ENCODE results near the gene NACA2. TPM values are rescaled to one million over a fixed set of nuclear protein-coding genes. Genes with fewer than 3 reads are reported as not detected.

The NACA2 gene
- total RNA-seq, 1 donor from 2014 or later: not detected

DNA sequence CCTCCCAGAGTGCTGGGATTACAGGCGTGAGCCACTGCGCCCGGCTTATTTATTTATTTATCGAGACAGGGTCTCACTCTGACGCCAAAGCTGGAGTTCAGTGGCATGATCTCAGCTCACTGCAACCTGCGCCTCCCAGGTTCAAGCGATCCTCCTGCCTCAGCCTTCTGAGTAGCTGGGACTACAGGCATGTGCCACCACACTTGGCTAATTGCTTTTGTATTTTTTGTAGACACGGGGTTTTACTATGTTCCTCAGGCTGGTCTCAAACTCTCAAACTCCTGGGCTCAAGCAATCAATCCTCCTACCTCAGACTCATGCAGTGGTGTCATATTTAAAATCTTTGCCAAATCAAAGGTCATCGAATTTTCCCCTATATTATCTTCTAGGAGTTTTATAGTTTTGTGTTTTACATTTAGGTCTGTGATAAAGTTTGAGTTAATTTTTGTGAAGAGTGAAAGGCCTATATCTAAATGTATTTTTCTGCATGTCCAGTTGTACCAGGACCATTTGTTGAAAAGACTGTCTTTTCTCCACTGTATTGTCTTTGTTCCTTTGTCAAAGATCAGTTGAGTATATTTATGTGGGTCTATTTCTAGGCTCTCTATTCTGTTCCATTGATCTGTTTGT, 47.1 kb downstream of the NACA2 start:
- H3K4me3 ChIP-seq: no peak overlapping the region
- H3K27me3 ChIP-seq: no peaks in the 10 kb centered on the region
- intact Hi-C loops (cut with DNase I): no loop called here
- H3K9me3 ChIP-seq: no peaks in the 10 kb centered on the region
- no peak overlapping the region for H3K27ac ChIP-seq
- H3K4me1 ChIP-seq: no peaks in the 10 kb centered on the region
- TF ChIP-seq, protein P1, sequence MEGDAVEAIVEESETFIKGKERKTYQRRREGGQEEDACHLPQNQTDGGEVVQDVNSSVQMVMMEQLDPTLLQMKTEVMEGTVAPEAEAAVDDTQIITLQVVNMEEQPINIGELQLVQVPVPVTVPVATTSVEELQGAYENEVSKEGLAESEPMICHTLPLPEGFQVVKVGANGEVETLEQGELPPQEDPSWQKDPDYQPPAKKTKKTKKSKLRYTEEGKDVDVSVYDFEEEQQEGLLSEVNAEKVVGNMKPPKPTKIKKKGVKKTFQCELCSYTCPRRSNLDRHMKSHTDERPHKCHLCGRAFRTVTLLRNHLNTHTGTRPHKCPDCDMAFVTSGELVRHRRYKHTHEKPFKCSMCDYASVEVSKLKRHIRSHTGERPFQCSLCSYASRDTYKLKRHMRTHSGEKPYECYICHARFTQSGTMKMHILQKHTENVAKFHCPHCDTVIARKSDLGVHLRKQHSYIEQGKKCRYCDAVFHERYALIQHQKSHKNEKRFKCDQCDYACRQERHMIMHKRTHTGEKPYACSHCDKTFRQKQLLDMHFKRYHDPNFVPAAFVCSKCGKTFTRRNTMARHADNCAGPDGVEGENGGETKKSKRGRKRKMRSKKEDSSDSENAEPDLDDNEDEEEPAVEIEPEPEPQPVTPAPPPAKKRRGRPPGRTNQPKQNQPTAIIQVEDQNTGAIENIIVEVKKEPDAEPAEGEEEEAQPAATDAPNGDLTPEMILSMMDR (IDR thresholded peaks at IDR 0.05): no peak
- H3K36me3 ChIP-seq: no peaks in the 10 kb centered on the region
- DNase-seq (ENCODE audit: low spot score in 2 of 2): no peak

GRCh38 chr17:61542027-61542426, 49.0 kb downstream of the NACA2 start:
- H3K4me1 ChIP-seq: no peaks in the 10 kb centered on the region
- intact Hi-C loops (cut with DNase I): no loop called here
- no peaks in the 10 kb centered on the region for H3K36me3 ChIP-seq
- H3K4me3 ChIP-seq: no peak overlapping the region
- TF ChIP-seq, protein P1 (IDR thresholded peaks at IDR 0.05): no peak
- H3K27ac ChIP-seq: no peak overlapping the region
- H3K9me3 ChIP-seq: no peaks in the 10 kb centered on the region
- no peaks in the 10 kb centered on the region for H3K27me3 ChIP-seq
- no peak for DNase-seq (ENCODE audit: low spot score in 2 of 2)

DNA sequence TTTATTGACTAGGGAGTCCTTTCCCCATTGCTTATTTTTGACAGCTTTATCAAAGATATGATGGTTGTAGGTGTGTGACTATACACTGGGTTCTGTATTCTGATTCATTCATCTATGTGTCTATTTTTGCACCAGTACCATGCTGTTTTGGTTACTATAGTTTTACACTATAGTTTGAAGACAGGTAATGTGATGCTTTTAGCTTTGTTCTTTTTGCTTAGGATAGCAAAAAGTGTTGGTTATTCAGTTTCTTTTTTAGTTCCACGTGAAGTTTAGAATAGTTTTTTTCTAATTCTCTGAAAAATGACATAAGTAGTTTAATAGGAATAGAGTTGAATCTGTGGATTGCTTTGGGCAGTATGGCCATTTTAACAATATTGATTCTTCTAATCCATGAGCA, 50.1 kb downstream of the NACA2 start:
- intact Hi-C loops (cut with DNase I): no loop called here
- TF ChIP-seq, protein P1 (IDR thresholded peaks at IDR 0.05): no peak
- no peak for DNase-seq (ENCODE audit: low spot score in 2 of 2)
- Histone ChIP-seq H3K27ac (no peak overlapping the region), H3K4me1 (no peaks in the 10 kb centered on the region), H3K36me3 (no peaks in the 10 kb centered on the region), H3K9me3 (no peaks in the 10 kb centered on the region), H3K27me3 (no peaks in the 10 kb centered on the region), H3K4me3 (no peak overlapping the region)

Other genes starting within 250 kb of the NACA2 start
- 100 TPM for gene TBX2, start 191.4 kb downstream of the NACA2 start, total RNA-seq
- gene TBX4, start 138.8 kb downstream of the NACA2 start, total RNA-seq: not detected